CD14-positive monocyte (primary cell): ENCODE results near the gene CDKN1B. TPM values are rescaled to one million over a fixed set of nuclear protein-coding genes. Genes with fewer than 3 reads are reported as not detected.

Experiments
- DNase-seq, 3 donors: peaks; one replicate each; pipeline ENCODE4 v3.0.0-alpha.2; 2011 to 2022
- H2AFZ ChIP-seq: 2 replicates; pipeline ENCODE4 v1.6.0; 2012; ENCODE audit warnings: mild to moderate bottlenecking, low read depth, low read length, inconsistent platforms; ENCODE audit not compliant: insufficient read depth, poor library complexity, severe bottlenecking
- H3K27ac ChIP-seq, 2 donors: 1 replicate in 1 of 2; 2 replicates in 1 of 2; pipeline ENCODE4 v1.5.1; 2012 to 2013; ENCODE audit warnings: low read length in 2 of 2, control low read depth in 1 of 2, inconsistent platforms in 1 of 2, low read depth in 1 of 2, mild to moderate bottlenecking in 1 of 2
- H3K27me3 ChIP-seq, 2 donors: one replicate each; pipeline versions ENCODE4 v1.6.0 to v1.6.1; 2011 to 2013; ENCODE audit warnings: low read length in 2 of 2; ENCODE audit not compliant: control insufficient read depth in 2 of 2, insufficient read depth in 2 of 2
- H3K36me3 ChIP-seq, 2 donors: replicated peaks in 1 of 2; 1 replicate in 1 of 2; 2 replicates in 1 of 2; pipeline versions ENCODE4 v1.5.1 to v1.6.1; 2012 to 2013; ENCODE audit warnings: low read length in 2 of 2, control low read depth in 1 of 2, inconsistent platforms in 1 of 2, mild to moderate bottlenecking in 1 of 2; ENCODE audit not compliant: insufficient read depth in 2 of 2, control insufficient read depth in 1 of 2
- H3K4me1 ChIP-seq, 2 donors: 1 replicate in 1 of 2; 2 replicates in 1 of 2; pipeline versions ENCODE4 v1.5.1 to v1.6.1; 2012 to 2013; ENCODE audit warnings: low read length in 2 of 2, control low read depth in 1 of 2, inconsistent platforms in 1 of 2, mild to moderate bottlenecking in 1 of 2, moderate library complexity in 1 of 2; ENCODE audit not compliant: insufficient read depth in 2 of 2, control insufficient read depth in 1 of 2
- H3K4me2 ChIP-seq: replicated peaks from 2 replicates; pipeline ENCODE3; 2012; ENCODE audit warnings: low read length, moderate library complexity, mild to moderate bottlenecking; ENCODE audit not compliant: poor library complexity, severe bottlenecking; ENCODE audit errors: extremely low read depth
- H3K4me3 ChIP-seq, 3 experiments: fragments of 200-600 bp in 1 of 3; sonication (generic) in 1 of 3; replicated peaks in 1 of 3; 1 replicate in 2 of 3; 2 replicates in 1 of 3; pipeline ENCODE4 v1.5.1; 2011 to 2013; ENCODE audit warnings: low read length in 3 of 3, mild to moderate bottlenecking in 3 of 3, control low read depth in 2 of 3, low read depth in 2 of 3, inconsistent platforms in 1 of 3, moderate library complexity in 1 of 3
- H3K79me2 ChIP-seq: 2 replicates; pipeline ENCODE4 v1.6.0; 2012; ENCODE audit warnings: mild to moderate bottlenecking, control low read depth, inconsistent platforms, low read length, moderate library complexity; ENCODE audit not compliant: insufficient read depth
- H3K9ac ChIP-seq: 2 replicates; pipeline ENCODE4 v1.6.0; 2017; ENCODE audit warnings: low read length, mild to moderate bottlenecking; ENCODE audit not compliant: insufficient read depth, poor library complexity, severe bottlenecking
- H3K9me3 ChIP-seq, 2 donors: replicated peaks in 1 of 2; 1 replicate in 1 of 2; 2 replicates in 1 of 2; pipeline versions ENCODE4 v1.5.1 to v1.6.1; 2012 to 2013; ENCODE audit warnings: low read length in 2 of 2, control low read depth in 1 of 2; ENCODE audit not compliant: control insufficient read depth in 1 of 2, insufficient read depth in 1 of 2
- H4K20me1 ChIP-seq: 2 replicates; pipeline ENCODE4 v1.6.0; 2012; ENCODE audit warnings: mild to moderate bottlenecking, low read length, control low read depth, moderate library complexity; ENCODE audit not compliant: insufficient read depth
- H3K27ac Mint-ChIP-seq, 7 donors: one replicate each; pipeline ENCODE4 v1.8.0; 2020; ENCODE audit warnings: mild to moderate bottlenecking in 7 of 7, mixed read lengths in 7 of 7, moderate library complexity in 6 of 7, inconsistent platforms in 2 of 7
- H3K27me3 Mint-ChIP-seq, 3 donors: one replicate each; pipeline ENCODE4 v1.8.0; 2021 to 2022; ENCODE audit warnings: low read depth in 3 of 3, mild to moderate bottlenecking in 3 of 3, mixed read lengths in 3 of 3, moderate library complexity in 3 of 3, inconsistent platforms in 1 of 3
- H3K36me3 Mint-ChIP-seq, 2 donors: one replicate each; pipeline ENCODE4 v1.8.0; 2020; ENCODE audit warnings: mixed read lengths in 2 of 2, inconsistent platforms in 1 of 2, mild to moderate bottlenecking in 1 of 2
- H3K4me1 Mint-ChIP-seq: one replicate; pipeline ENCODE4 v1.8.0; 2020; ENCODE audit warnings: mild to moderate bottlenecking, mixed read lengths
- H3K4me3 Mint-ChIP-seq, 2 donors: one replicate each; pipeline ENCODE4 v1.8.0; 2020; ENCODE audit warnings: mild to moderate bottlenecking in 2 of 2, mixed read lengths in 2 of 2, moderate library complexity in 1 of 2
- H3K9me3 Mint-ChIP-seq, 7 donors: one replicate each; pipeline ENCODE4 v1.8.0; 2020 to 2022; ENCODE audit warnings: mixed read lengths in 7 of 7, mild to moderate bottlenecking in 6 of 7, moderate library complexity in 6 of 7, inconsistent platforms in 2 of 7
- CTCF ChIP-seq: fragments of 200-600 bp; IDR thresholded peaks from one replicate; pipeline ENCODE4 v1.8.0; 2022; ENCODE audit warnings: antibody characterized with exemption, mild to moderate bottlenecking
- WGBS: methylation state at CpG from one replicate; pipeline ENCODE4 v1.1.5; 2013; ENCODE audit warnings: missing lambda C conversion rate; ENCODE audit not compliant: insufficient coverage; 5-methylcytosine and 5-hydroxymethylcytosine counted together
- intact Hi-C, 2 donors: fragments of 100-400 bp; cut with micrococcal nuclease; formaldehyde crosslinking; loops; one replicate each; pipeline versions ENCODE4 v1.15.0 to v1.15.1; 2023
- polyA plus RNA-seq, 3 donors: library from polyadenylated mRNA; depleted of rRNA in 1 of 3; unstranded in 2 of 3; stranded (reverse) in 1 of 3; fragments of 300-500 nt in 2 of 3; fragments of >200 nt in 1 of 3; fragmentation: Illumina TruSeq in 2 of 3; gene quantifications; 1 replicate in 2 of 3; 2 replicates in 1 of 3; pipeline ENCODE4 v1.2.3, GENCODE V29; 2012 to 2021

CDKN1B gene
- polyA plus RNA-seq, 3 donors: 9.2 to 98.1 (median 9.5) TPM

GRCh38 chr12:12684375-12685106, 32.6 kb upstream of the CDKN1B start:
- Histone ChIP-seq H3K9me3 (no peaks in the 10 kb centered on the region), H3K79me2 (no peaks in the 10 kb centered on the region), H3K27me3 (no peaks in the 10 kb centered on the region), H3K27ac (no peak overlapping the region), H4K20me1 (no peaks in the 10 kb centered on the region), H2AFZ (no peak overlapping the region), H3K9ac (no peak overlapping the region), H3K4me1 (no peaks in the 10 kb centered on the region), H3K4me3 (no peak overlapping the region), H3K4me2 (no peak overlapping the region), H3K36me3 (no peaks in the 10 kb centered on the region)
- Mint-ChIP-seq H3K4me3 (no peak overlapping the region), H3K27ac (no peak overlapping the region), H3K4me1 (peaks cover 4% of the 10 kb centered on the region), H3K36me3 (no peaks in the 10 kb centered on the region), H3K9me3 (peaks cover 0 to 4% (median 0%) of the 10 kb centered on the region in 7 donors), H3K27me3 (peaks cover 0 to 2% (median 1%) of the 10 kb centered on the region in 3 donors)
- TF ChIP-seq CTCF: no peak
- intact Hi-C loops: no loop called here
- no peak for DNase-seq
- no CpG with 5 or more reads among the region's 5 CpGs for WGBS

GRCh38 chr12:12685305-12685704, 31.9 kb upstream of the CDKN1B start:
- H3K36me3 Mint-ChIP-seq: no peaks in the 10 kb centered on the region
- Histone ChIP-seq H3K79me2 (no peaks in the 10 kb centered on the region), H4K20me1 (no peaks in the 10 kb centered on the region), H3K9ac (no peak overlapping the region), H3K4me3 (no peak overlapping the region), H3K4me1 (no peaks in the 10 kb centered on the region), H3K36me3 (no peaks in the 10 kb centered on the region), H3K9me3 (no peaks in the 10 kb centered on the region), H2AFZ (no peak overlapping the region), H3K27ac (no peak overlapping the region), H3K4me2 (no peak overlapping the region), H3K27me3 (no peaks in the 10 kb centered on the region)
- H3K9me3 Mint-ChIP-seq: peaks cover 0 to 4% (median 0%) of the 10 kb centered on the region in 7 donors
- H3K4me1 Mint-ChIP-seq: peaks cover 4% of the 10 kb centered on the region
- intact Hi-C loops: no loop called here
- peaks cover 0 to 2% (median 1%) of the 10 kb centered on the region in 3 donors for H3K27me3 Mint-ChIP-seq
- TF ChIP-seq CTCF: no peak
- no peak overlapping the region for H3K27ac Mint-ChIP-seq
- no peak overlapping the region for H3K4me3 Mint-ChIP-seq
- no peak for DNase-seq
- 76% methylated on average over 3 of the region's 4 CpGs for WGBS
